A673 (cell line): ENCODE results near the gene EEPD1.

Experiments used
- CTCF ChIP-seq: fragments of 300-800, 200-600 bp; sonication (generic); conservative IDR thresholded peaks from 2 replicates; pipeline ENCODE4 v1.5.1; 2017; ENCODE audit warnings: low read depth, mild to moderate bottlenecking, antibody characterized with exemption, low read length, moderate library complexity, mixed read lengths
- EZH2 ChIP-seq: fragments of 200-600 bp; sonication (generic); IDR thresholded peaks from 2 replicates; pipeline ENCODE4 v1.6.1; 2017; ENCODE audit warnings: borderline replicate concordance, low read depth, mild to moderate bottlenecking, mixed read lengths, antibody characterized with exemption, low read length; ENCODE audit not compliant: poor library complexity, severe bottlenecking

GRCh38 chr7:36131026-36131425, 22.0 kb upstream of the EEPD1 start:
- TF ChIP-seq CTCF (no peak), EZH2 (no peak)
